ENCODE data around the gene GALNT10.

- TF ChIP-seq CTCF (IDR thresholded peaks at IDR 0.05) (no peak), EZH2 (IDR thresholded peaks at IDR 0.05) (no peak)
These were observed 30.9 kb downstream of the GALNT10 start for GRCh38 chr5:154221371-154221896.
